Measurements from ENCODE around the gene NDUFS7.

Gene NDUFS7

GRCh38 chr19:1379126-1379905 is 4.4 kb upstream of the NDUFS7 start:
- FAIRE-seq (no peak), DNase-seq (ENCODE audit: insufficient read length) (no peak)
- TF ChIP-seq POLR2A (IDR thresholded peaks at IDR 0.05; ENCODE audit: low read depth, low read length) (no peak), TAF1 (IDR thresholded peaks at IDR 0.05; ENCODE audit: borderline replicate concordance, low read depth, low read length) (no peak), POLR2AphosphoS5 (IDR thresholded peaks at IDR 0.05; ENCODE audit: low read depth, low read length) (no peak)

DNA sequence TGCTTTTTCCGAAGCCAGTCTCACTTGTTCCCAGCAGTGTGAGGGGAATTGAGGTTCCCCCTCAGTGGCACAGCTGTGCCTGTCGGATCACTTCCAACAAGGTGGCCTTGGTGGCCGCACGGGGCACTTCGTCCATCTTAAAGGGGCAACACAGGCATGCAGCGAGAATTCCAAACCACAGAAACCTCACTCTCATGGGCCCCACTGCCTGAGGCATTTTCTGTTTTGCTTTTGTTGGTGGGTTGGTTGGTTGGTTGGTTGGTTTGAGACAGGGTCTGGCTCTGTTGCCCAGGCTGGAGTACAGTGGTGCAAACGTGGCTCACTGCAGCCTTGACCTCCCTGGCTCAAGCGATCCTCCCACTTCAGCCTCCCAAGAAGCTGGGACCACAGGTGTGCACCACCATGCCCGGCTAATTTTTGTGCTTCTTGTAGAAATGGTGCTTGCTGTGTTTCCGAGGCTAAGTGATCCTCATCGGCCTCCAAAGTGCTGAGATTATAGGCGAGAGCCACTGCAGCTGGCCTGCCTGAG is 3.7 kb upstream of the NDUFS7 start:
- no peak for DNase-seq (ENCODE audit: insufficient read length)
- TF ChIP-seq POLR2AphosphoS5 (IDR thresholded peaks at IDR 0.05; ENCODE audit: low read depth, low read length) (no peak), POLR2A (IDR thresholded peaks at IDR 0.05; ENCODE audit: low read depth, low read length) (no peak), TAF1 (IDR thresholded peaks at IDR 0.05; ENCODE audit: borderline replicate concordance, low read depth, low read length) (no peak)
- no peak for FAIRE-seq

GRCh38 chr19:1382250-1382649 is 1.5 kb upstream of the NDUFS7 start:
- no peak for FAIRE-seq
- no peak for TF ChIP-seq TAF1 (IDR thresholded peaks at IDR 0.05; ENCODE audit: borderline replicate concordance, low read depth, low read length)
- TF ChIP-seq POLR2A (IDR thresholded peaks at IDR 0.05; ENCODE audit: low read depth, low read length), result no peak
- no peak for TF ChIP-seq POLR2AphosphoS5 (IDR thresholded peaks at IDR 0.05; ENCODE audit: low read depth, low read length)
- no peak for DNase-seq (ENCODE audit: insufficient read length)

- TF ChIP-seq POLR2AphosphoS5 (IDR thresholded peaks at IDR 0.05; ENCODE audit: low read depth, low read length) (no peak), TAF1 (IDR thresholded peaks at IDR 0.05; ENCODE audit: borderline replicate concordance, low read depth, low read length) (no peak), POLR2A (IDR thresholded peaks at IDR 0.05; ENCODE audit: low read depth, low read length) (no peak)
- FAIRE-seq (no peak), DNase-seq (ENCODE audit: insufficient read length) (no peak)
Observed at GRCh38 chr19:1383017-1383311, 743 bp upstream of the NDUFS7 start.

DNA sequence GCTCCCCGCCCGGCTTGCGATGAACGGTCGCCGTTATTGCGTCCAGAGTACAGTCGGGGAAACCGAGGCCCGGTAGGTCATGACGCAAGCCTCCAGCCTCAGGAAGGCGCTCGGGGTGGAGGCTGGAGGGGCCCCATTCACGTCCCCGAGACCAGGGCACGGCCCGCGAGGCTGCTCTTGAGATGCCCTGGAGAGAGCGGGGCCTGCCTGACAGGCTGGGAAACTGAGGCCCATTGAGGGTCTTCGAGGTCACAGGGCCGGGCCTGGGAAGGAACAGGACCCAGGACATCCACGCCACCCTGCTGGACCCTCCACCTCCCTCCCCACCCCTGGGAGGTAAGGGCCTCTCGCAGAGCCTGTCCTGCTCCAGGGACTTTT is 367 bp downstream of the NDUFS7 start:
- DNase-seq (ENCODE audit: insufficient read length) (no peak), FAIRE-seq (no peak)
- TF ChIP-seq TAF1 (IDR thresholded peaks at IDR 0.05; ENCODE audit: borderline replicate concordance, low read depth, low read length) (no peak), POLR2AphosphoS5 (IDR thresholded peaks at IDR 0.05; ENCODE audit: low read depth, low read length) (no peak), POLR2A (IDR thresholded peaks at IDR 0.05; ENCODE audit: low read depth, low read length) (no peak)

- no peak for DNase-seq (ENCODE audit: insufficient read length)
- no peak for FAIRE-seq
Observed at GRCh38 chr19:1384478-1385110, 887 bp downstream of the NDUFS7 start.

GRCh38 chr19:1385816-1386215 is 2.1 kb downstream of the NDUFS7 start:
- no peak for DNase-seq (ENCODE audit: insufficient read length)
- TF ChIP-seq POLR2AphosphoS5 (IDR thresholded peaks at IDR 0.05; ENCODE audit: low read depth, low read length) (no peak), TAF1 (IDR thresholded peaks at IDR 0.05; ENCODE audit: borderline replicate concordance, low read depth, low read length) (no peak)
- FAIRE-seq, result no peak

More at GRCh38 chr19:1384478-1385110, 887 bp downstream of the NDUFS7 start:
- TF ChIP-seq POLR2AphosphoS5 (IDR thresholded peaks at IDR 0.05; ENCODE audit: low read depth, low read length) (no peak), TAF1 (IDR thresholded peaks at IDR 0.05; ENCODE audit: borderline replicate concordance, low read depth, low read length) (no peak)

DNA sequence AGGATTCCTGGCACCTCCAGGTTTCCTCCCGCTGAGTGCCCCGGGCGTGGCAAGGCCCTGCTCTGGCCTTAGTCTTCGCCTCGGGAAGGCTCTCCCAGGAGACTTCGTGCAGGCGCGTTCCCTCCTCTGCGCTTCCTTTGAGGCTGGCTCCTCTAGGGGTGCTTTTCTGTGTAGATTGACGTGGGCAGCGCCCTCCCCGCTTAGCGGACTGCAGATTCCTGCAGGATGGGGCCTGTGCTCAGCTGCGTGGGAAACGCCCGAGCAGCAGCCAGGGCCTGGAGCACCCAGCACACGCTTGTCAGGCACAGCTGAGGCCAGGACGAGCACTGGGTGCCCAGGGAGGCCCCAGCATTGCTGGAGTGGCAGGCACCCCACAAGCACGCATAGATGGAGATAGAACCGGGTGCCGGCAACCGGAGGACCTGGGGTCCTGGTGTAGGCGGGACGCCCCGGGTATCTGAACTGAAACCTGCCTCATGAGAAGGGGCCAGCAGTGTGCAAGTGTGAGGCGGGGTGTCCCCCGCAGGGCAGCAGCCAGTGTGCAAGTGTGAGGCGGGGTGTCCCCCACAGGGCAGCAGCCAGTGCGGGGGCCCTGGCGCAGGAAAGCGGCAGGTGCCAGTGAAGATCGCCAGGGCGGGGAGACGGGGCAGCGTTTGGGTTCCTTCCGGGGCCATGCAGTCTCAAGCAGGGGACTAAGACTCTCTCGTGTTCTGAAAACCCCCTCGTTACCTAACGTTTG is 3.4 kb downstream of the NDUFS7 start:
- TF ChIP-seq TAF1 (IDR thresholded peaks at IDR 0.05; ENCODE audit: borderline replicate concordance, low read depth, low read length) (no peak), POLR2A (IDR thresholded peaks at IDR 0.05; ENCODE audit: low read depth, low read length) (no peak), POLR2AphosphoS5 (IDR thresholded peaks at IDR 0.05; ENCODE audit: low read depth, low read length) (no peak)
- DNase-seq (ENCODE audit: insufficient read length), result no peak
- FAIRE-seq, result no peak

DNA sequence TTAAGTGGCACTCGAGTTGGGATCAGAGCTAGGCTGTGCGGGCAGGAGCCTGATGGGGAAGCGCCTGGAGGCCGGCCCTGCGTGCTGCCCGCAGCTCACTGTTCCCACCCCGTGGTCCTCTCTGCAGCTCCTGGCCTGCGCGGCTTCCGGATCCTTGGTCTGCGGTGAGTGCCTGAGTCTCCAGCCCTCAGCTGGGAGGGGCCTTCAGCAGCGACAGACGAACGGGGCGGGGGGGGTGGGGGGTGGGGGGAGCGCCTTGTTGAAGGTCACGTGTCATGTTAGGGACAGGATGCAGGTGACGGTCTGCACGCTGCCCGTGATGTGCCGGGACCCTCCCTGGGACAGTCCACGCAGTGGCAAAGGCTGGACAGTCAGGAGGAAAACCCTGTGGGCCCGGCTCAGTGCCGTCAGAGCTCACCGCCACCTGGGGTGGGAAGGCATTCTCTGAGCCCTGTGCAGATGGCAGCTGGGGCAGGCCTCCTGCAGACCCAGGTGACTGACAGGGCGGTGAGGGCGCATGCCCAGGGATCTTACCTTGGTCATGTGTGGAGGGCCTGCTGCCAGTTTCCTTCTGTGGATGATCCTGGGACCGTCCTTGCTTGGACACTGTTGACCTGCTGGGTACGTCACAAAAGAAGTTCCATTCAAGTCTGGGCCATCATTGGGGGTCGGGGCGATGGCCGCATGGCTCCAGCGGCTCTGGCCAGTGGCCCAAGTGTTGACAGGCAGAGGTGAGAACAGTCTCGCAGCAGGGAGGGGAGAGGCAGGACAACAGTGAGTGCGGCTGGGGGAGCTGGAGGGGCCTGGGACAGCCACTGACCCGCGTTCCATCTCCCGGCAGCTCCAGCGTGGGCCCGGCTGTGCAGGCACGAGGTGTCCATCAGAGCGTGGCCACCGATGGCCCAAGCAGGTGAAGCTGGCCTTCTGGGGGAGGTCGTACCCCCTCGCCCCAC is 4.3 kb downstream of the NDUFS7 start:
- FAIRE-seq, result no peak

GRCh38 chr19:1388637-1389026 is 4.9 kb downstream of the NDUFS7 start:
- FAIRE-seq, result no peak
- TF ChIP-seq POLR2AphosphoS5 (IDR thresholded peaks at IDR 0.05; ENCODE audit: low read depth, low read length), result no peak
- TF ChIP-seq TAF1 (IDR thresholded peaks at IDR 0.05; ENCODE audit: borderline replicate concordance, low read depth, low read length), result no peak
- no peak for DNase-seq (ENCODE audit: insufficient read length)

More for the DNA sequence above, 4.3 kb downstream of the NDUFS7 start:
- DNase-seq (ENCODE audit: insufficient read length), result no peak
- TF ChIP-seq POLR2A (IDR thresholded peaks at IDR 0.05; ENCODE audit: low read depth, low read length) (no peak), TAF1 (IDR thresholded peaks at IDR 0.05; ENCODE audit: borderline replicate concordance, low read depth, low read length) (no peak), POLR2AphosphoS5 (IDR thresholded peaks at IDR 0.05; ENCODE audit: low read depth, low read length) (no peak)
